ENCODE results near the gene OPHN1. TPM values are rescaled to one million over a fixed set of nuclear protein-coding genes. Genes with fewer than 3 reads are reported as not detected.

Gene OPHN1
- total and polyA plus RNA-seq, 2 donors (not counting 1 experiment from before 2014, with no cell fraction given), result 2.9 to 8.3 TPM

- no peak for DNase-seq (ENCODE audit: low read depth in 2 of 2)
- TF ChIP-seq EZH2 (IDR thresholded peaks at IDR 0.05; ENCODE audit: low read length, missing control alignments), result no peak
- no peak for TF ChIP-seq CTCF (conservative IDR thresholded peaks at IDR 0.05 in 1 of 2, IDR thresholded peaks at IDR 0.05 in 1 of 2; ENCODE audit: low read depth in 1 of 2, low read length in 2 of 2)
- Histone ChIP-seq H3K4me3 (replicated peaks in 1 of 4; ENCODE audit: control extremely low read depth in 1 of 4, insufficient read depth in 1 of 4, low read depth in 3 of 4, low read length in 4 of 4) (no peak overlapping the region), H3K36me3 (ENCODE audit: control insufficient read depth, insufficient read depth, low read length) (no peaks in the 10 kb centered on the region), H2AFZ (ENCODE audit: low read length) (no peak overlapping the region), H3K9ac (ENCODE audit: insufficient read depth, low read length) (no peak overlapping the region), H3K4me1 (ENCODE audit: control insufficient read depth, extremely low read depth, insufficient read depth, low read length) (peaks cover 2% of the 10 kb centered on the region), H3K79me2 (ENCODE audit: control insufficient read depth, insufficient read depth, low read length) (no peaks in the 10 kb centered on the region), H4K20me1 (ENCODE audit: control insufficient read depth, extremely low read depth, insufficient read depth, low read length) (no peaks in the 10 kb centered on the region), H3K27me3 (ENCODE audit: control insufficient read depth, insufficient read depth, low read length) (no peaks in the 10 kb centered on the region), H3K9me3 (ENCODE audit: control insufficient read depth, insufficient read depth, low read depth, low read length) (no peaks in the 10 kb centered on the region), H3K4me2 (ENCODE audit: extremely low read depth, insufficient read depth, low read length) (no peak overlapping the region), H3K27ac (ENCODE audit: insufficient read depth, low read length) (no peak overlapping the region)
These were observed 31.5 kb upstream of the OPHN1 start for GRCh38 chrX:68464796-68465195.

GRCh38 chrX:68463880-68464279, 30.6 kb upstream of the OPHN1 start:
- H3K9ac ChIP-seq (ENCODE audit: insufficient read depth, low read length), result no peak overlapping the region
- TF ChIP-seq EZH2 (IDR thresholded peaks at IDR 0.05; ENCODE audit: low read length, missing control alignments), result no peak
- no peak for TF ChIP-seq CTCF (conservative IDR thresholded peaks at IDR 0.05 in 1 of 2, IDR thresholded peaks at IDR 0.05 in 1 of 2; ENCODE audit: low read depth in 1 of 2, low read length in 2 of 2)
- H3K4me1 ChIP-seq (ENCODE audit: control insufficient read depth, extremely low read depth, insufficient read depth, low read length), result peaks cover 2% of the 10 kb centered on the region
- H3K4me3 ChIP-seq (replicated peaks in 1 of 4; ENCODE audit: control extremely low read depth in 1 of 4, insufficient read depth in 1 of 4, low read depth in 3 of 4, low read length in 4 of 4), result no peak overlapping the region
- no peaks in the 10 kb centered on the region for H3K36me3 ChIP-seq (ENCODE audit: control insufficient read depth, insufficient read depth, low read length)
- no peak overlapping the region for H3K27ac ChIP-seq (ENCODE audit: insufficient read depth, low read length)
- no peaks in the 10 kb centered on the region for H3K27me3 ChIP-seq (ENCODE audit: control insufficient read depth, insufficient read depth, low read length)
- DNase-seq (ENCODE audit: low read depth in 2 of 2), result no peak
- H2AFZ ChIP-seq (ENCODE audit: low read length), result no peak overlapping the region
- no peak overlapping the region for H3K4me2 ChIP-seq (ENCODE audit: extremely low read depth, insufficient read depth, low read length)
- H3K79me2 ChIP-seq (ENCODE audit: control insufficient read depth, insufficient read depth, low read length), result no peaks in the 10 kb centered on the region
- no peaks in the 10 kb centered on the region for H4K20me1 ChIP-seq (ENCODE audit: control insufficient read depth, extremely low read depth, insufficient read depth, low read length)
- no peaks in the 10 kb centered on the region for H3K9me3 ChIP-seq (ENCODE audit: control insufficient read depth, insufficient read depth, low read depth, low read length)

- H3K4me2 ChIP-seq (ENCODE audit: extremely low read depth, insufficient read depth, low read length), result no peak overlapping the region
- peak; percentile 26 to 58 for DNase-seq (ENCODE audit: low read depth in 2 of 2)
- no peaks in the 10 kb centered on the region for H3K27me3 ChIP-seq (ENCODE audit: control insufficient read depth, insufficient read depth, low read length)
These were observed 29.4 kb upstream of the OPHN1 start for GRCh38 chrX:68462653-68463052.

More at GRCh38 chrX:68462653-68463052, 29.4 kb upstream of the OPHN1 start:
- TF ChIP-seq CTCF (conservative IDR thresholded peaks at IDR 0.05 in 1 of 2, IDR thresholded peaks at IDR 0.05 in 1 of 2; ENCODE audit: low read depth in 1 of 2, low read length in 2 of 2), result peak; percentile 39 to 50
- no peak for TF ChIP-seq EZH2 (IDR thresholded peaks at IDR 0.05; ENCODE audit: low read length, missing control alignments)
- Histone ChIP-seq H3K9me3 (ENCODE audit: control insufficient read depth, insufficient read depth, low read depth, low read length) (no peaks in the 10 kb centered on the region), H3K36me3 (ENCODE audit: control insufficient read depth, insufficient read depth, low read length) (no peaks in the 10 kb centered on the region), H3K9ac (ENCODE audit: insufficient read depth, low read length) (no peak overlapping the region), H3K4me1 (ENCODE audit: control insufficient read depth, extremely low read depth, insufficient read depth, low read length) (peaks cover 2% of the 10 kb centered on the region), H4K20me1 (ENCODE audit: control insufficient read depth, extremely low read depth, insufficient read depth, low read length) (no peaks in the 10 kb centered on the region), H3K79me2 (ENCODE audit: control insufficient read depth, insufficient read depth, low read length) (no peaks in the 10 kb centered on the region), H2AFZ (ENCODE audit: low read length) (no peak overlapping the region), H3K27ac (ENCODE audit: insufficient read depth, low read length) (no peak overlapping the region), H3K4me3 (replicated peaks in 1 of 4; ENCODE audit: control extremely low read depth in 1 of 4, insufficient read depth in 1 of 4, low read depth in 3 of 4, low read length in 4 of 4) (no peak overlapping the region)

All from fibroblast of lung (primary cell).